SW 1271 (cell line): ENCODE results near the gene OR10K2.
"Not testable (repeated sequence)": the region's sequence is repeated elsewhere in the genome, so short reads cannot be mapped to it uniquely, and the experiment has no call there.

Source experiments
- DNase-seq, 2 experiments: peaks; one replicate each; lab custom pipeline; 2025; lab: John Stamatoyannopoulos, UW

The OR10K2 gene, protein sequence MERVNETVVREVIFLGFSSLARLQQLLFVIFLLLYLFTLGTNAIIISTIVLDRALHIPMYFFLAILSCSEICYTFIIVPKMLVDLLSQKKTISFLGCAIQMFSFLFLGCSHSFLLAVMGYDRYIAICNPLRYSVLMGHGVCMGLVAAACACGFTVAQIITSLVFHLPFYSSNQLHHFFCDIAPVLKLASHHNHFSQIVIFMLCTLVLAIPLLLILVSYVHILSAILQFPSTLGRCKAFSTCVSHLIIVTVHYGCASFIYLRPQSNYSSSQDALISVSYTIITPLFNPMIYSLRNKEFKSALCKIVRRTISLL

DNA sequence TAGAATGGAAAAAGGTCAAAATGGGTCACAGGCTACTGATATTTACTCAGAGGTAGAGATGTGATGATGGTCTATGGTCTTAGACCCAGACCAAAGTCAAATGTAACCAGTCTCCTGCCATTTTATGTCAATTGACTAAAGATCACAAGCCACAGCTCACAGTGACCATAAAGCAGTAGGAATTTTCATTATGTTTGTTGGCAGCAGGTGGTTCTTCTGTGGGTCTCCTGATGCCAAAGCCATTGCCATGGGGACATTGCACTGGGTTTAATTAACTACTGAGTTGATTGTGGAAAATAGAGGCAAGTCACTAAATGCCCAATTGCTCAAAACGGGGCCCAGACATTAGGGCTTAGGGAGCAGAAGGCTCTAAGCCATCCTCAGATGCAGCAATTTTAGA, at the start of gene OR10K2:
Gene OR10K2 (minus strand): TSS at position 101 of the 400 bp plus-strand sequence. CDS start 5,371 bp downstream, outside the sequence.
- no peak for DNase-seq

DNA sequence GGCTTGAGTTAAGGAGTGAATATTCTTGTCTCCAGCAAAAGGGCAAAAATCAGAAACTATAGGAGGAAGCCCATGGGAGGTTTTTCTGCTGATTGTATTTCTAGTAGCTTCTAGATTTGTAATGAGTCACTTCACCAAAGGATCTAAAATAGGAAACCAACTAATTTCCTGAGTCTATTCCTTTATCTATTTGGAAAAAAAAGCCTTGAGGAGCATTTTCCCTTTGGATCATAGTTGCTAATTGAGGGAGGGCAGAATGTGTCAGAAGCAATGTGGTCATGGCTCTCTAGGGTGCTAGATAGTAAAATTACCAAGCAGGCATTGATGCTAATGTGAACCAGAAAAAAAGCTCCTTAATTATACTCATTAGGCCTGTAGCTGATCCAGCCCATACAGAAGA, 45.9 kb upstream of the OR10K2 start, which contains the start of gene OR10R2:
Gene OR10R2 (plus strand): TSS at position 301 of the 400 bp plus-strand sequence. CDS start 106 bp downstream, outside the sequence.
- DNase-seq, result no peak

DNA sequence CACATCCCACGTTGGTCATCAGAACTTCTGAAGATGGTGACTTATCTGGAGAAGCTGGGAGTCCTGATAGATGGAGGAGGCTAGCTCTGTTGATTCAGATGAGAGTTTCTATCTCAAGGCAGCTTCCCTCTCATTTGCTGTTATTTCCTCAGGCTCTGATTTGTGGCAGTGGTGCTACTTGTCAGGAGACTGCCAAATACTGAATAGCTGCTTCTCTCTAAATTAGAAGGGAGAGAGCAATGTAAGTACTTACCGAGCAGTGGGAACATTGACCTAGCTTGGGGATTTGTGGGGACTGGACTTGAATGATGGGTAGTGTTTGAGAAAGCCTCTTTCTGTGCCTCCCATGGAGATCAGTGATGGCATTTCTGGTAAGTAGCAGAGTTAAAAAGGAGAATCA, 35.5 kb upstream of the OR10K2 start, which contains the start of gene OR10K1:
Gene OR10K1 (plus strand): TSS at position 301 of the 400 bp plus-strand sequence. CDS start 3,728 bp downstream, outside the sequence.
- DNase-seq, result no peak

DNA sequence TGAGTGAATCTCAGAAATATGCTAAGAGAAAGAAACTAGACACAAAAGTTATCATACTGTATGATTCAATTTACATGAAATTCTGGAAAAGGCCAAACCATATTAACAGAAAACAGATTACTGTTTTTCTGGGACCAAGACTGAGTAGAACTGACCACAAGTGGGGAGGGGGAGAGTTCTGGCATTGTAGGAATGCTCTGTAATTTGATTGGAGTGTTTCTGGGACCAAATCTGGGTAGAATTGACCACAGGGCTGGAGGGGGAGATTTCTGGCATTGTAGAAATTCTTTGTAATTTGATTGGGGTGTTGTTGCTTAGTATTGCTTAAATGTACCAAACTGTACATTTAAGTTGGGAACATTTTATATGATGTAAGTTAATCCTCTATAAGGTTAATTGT, 32.2 kb upstream of the OR10K2 start:
- DNase-seq, result no peak

DNA sequence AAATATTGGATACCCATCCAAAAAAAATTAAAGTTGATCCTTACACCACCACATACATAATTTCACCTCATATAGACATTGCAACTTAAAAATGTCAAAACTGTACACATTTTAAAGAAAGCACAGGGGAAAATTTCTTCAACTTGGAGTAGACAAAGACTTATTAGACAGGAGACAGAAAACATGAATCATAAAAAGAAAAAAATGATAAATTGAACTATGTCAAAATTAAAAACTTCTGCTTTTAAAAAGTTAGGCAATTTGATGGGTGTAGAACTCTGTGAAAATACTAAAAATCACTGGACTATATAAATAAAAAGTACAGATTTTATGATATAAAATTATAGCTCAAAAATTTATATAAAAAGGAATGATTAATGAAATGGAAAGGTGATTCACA, 31.2 kb upstream of the OR10K2 start:
- no peak for DNase-seq

DNA sequence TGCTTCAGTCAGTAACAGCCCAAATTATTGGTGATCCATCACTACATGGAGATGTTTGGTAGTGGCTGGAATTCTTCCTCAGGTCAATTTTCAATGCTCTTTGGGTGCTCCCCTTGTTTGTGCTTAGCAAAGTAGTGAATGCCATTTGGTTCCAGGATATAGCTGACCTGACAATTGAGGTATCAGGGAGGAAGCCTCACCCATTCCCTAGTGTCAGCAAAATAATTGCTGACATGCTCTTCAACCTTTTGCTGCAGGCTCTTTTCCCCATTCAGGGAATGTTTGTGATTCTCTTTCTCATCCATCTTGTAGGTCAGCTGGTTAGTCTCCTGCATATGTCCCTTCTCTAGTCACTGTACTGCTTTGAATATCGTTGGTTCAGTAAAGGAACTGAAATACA, 28.5 kb upstream of the OR10K2 start:
- DNase-seq, result no peak

DNA sequence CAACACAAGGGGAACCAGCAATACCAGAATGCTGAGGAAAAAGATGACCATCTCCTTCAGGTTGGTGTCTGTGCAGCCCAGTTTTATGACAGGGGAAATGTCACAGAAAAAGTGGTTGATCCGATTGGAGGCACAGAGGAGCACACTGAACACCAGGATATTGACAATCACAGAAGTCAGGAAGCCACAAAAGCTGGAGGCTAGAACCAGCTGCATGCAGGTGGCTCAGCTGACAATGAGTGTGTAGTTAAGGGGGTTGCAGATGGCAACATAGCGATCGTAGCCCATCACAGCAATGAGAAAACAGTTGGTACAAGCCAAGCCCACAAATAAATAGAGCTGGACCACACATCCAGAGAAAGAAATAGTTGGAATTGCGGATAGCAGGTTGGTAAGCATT, 19.3 kb upstream of the OR10K2 start:
- no peak for DNase-seq

DNA sequence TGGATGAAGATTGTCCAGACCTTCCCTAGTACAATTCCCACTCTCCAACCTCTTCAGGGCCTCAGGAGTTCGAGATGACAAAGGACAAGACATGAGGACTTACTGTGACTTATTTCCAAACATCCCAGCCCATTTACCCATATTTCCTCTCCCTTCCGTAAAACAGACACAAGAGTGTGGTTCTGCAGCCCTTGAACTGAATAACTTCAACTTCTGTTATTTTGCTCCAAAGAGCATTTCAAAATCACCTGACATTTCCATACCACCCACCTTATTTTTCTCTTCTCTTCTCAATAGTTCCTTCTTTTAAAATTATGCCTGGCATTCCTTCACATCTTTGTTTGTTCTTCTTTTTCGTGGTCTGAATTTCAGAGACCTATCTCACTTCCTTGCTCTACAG, 8.7 kb upstream of the OR10K2 start:
- DNase-seq, result no peak

DNA sequence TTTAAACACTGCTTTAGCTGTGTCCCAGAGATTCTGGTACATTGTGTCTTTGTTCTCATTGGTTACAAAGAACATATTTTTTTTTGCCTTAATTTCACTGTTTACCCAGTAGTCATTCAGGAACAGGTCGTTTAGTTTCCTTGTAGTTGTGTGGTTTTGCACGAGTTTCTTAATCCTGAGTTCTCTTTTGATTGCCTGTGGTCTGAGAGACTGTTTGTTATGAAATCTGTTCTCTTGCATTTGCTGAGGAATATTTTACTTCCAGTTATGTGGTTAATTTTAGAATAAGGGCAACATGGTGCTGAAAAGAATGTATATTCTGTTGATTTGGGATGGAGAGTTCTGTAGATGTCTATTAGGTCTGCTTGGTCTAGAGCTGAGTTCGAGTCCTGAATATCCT, 4.1 kb upstream of the OR10K2 start:
- DNase-seq, result not testable (repeated sequence)

DNA sequence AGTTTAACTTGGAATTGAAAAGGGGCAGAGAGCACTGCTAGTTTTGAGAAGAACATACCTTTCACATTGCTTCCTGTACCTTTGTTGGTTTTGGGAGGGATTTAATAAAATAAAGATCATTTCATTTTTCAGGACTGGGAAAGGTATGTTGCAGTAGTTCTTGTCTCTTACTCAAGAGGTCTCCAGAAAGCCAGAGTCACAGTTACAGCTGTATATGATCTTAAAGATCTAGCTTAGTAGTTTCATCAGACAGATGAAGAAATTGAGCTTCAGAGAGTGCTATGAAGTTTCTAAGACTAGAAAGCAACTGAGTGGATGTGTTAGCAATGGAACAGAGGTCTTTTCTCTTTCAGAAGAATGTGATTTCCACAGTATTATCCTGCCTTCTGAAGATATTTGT, 1.0 kb downstream of the OR10K2 start:
- no peak for DNase-seq

DNA sequence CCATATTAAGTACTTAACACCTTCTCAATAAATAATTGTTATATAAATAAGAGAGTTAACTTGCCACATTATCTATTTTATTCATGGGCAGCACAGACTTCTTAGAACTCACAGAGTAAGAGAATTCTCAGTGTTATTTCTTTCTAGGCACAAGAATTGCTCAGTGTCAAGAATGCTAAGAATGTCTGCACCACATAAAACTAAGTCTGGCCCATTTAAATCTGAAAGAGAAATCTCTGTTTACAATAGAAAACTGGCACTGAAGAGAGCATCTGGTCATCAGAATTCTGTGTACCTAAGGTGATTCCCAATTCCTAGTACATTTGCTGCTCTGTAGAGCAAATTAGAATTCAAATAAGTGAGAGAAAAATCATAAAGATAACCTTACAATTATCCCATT, 3.8 kb downstream of the OR10K2 start:
- DNase-seq, result no peak

DNA sequence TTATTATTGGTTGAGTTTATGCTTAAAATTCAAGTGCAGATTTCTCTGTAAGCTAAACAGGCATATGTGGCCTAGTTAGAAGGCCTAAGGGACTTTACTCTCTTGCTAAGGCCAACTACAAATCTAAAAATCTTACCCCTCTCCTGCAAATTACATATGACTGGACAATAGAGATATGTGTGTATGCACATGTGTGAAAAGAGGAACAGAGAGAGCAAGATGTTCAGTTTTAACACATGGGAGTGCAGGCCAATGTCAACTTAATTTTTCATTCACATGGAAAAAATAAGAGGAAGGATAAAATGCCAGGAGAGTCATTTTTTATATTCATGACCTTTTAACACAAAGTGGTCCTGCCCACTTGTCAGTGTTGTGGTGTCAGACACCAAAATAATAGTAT, 8.5 kb downstream of the OR10K2 start:
- DNase-seq, result no peak

DNA sequence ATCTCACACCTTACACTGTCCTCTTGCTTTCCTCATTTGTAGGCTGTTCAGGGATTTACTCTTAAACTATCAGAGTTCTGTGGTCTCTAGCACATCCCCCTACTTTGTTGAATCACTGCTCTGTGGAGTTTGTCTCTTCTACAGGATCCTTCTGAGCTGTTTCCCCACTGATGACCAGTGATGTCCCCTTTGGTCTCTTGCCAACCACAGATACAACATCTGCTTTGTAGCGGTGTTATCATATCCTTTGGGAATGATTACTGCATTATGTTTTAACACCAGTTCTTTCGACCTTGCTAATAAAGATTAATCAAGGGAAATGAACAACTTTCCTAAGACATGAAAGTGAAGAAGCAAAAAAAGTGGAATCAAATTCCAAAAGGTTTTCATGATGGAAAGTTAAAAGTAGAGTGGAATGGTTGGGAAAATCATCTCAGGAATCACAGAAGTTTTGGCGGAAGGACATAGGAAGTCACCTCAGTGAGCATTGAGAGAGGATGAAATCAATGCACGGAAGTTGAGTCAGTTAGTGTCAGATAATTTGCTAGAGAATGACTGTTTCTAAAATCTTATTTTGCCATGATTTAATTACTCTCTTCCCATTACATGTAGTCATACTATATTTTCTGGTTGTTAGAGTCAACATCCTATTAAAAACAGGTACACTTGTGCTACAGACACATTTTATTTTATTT, 11.2 kb downstream of the OR10K2 start:
- no peak for DNase-seq

DNA sequence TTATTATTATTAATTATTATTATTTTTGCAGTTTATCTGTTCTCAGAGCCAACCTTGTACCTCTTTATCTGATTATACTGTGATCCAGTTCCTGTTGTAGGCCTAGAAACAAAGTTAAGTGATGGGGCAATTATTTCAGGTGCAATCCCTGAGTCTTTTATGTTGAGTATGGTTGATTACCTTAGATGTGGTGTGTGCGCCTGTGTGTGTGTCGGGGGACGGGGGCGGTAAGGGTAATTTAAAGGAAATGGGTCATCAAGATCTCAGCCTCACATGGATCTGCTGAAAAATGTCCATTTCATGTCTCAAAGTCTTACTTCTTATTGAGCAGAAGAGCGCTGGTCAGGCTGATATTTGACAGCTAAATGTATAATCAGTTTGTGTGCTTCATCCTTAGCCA, 18.9 kb downstream of the OR10K2 start:
- DNase-seq, result no peak

DNA sequence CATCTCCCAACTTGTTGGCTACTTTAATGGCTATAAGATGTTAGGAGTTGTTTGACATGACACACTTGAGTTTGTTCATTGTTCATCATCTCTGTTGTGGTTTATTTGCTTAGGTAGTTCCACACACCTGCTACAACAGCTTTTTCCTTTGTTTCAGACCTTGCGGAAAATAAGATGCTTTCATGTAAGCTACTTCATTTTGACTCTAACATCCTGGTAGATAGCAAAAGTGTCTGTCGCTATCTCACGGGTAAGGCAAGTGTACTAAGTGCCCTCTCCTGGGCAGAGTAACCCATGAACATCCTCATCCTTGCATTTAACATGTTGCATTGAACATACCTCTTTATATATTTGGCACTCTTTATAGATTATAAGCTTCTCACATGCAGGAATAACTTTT, 25.2 kb downstream of the OR10K2 start:
- DNase-seq, result no peak

DNA sequence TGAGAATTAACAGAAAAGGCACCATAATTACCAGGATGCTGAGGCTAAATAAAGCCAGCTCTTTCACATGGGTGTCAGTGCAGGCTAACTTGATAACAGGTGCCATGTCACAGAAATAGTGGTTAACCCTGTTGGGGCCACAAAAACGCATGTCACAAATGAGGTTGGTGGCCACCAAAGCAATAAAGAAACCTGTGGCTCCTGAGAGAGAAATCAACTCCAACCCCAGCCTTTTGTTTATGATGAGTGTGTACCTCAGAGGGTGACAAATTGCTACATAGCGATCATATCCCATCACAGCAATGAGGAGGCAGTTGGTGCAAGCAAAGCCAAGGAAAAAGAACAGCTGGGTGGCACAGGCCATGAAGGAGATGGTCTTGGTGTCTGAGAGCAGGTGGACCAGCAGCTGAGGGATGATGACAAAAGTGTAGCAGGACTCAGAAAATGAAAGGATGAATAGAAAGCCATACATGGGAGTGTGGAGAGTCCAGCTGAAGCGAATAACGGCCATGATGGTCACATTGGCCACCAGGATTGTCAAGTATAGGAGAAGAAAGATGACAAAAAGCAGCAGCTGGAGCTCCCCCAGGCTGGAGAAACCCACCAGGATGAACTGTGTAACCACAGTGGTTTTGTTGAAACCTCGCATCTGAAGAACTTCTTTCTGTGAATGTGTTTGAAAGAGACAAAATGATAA, 27.1 kb downstream of the OR10K2 start, which contains the start of gene OR10T2:
Gene OR10T2 (minus strand): TSS at position 649 of the 697 bp plus-strand sequence. CDS start 0 bp downstream, at position 649.
- no peak for DNase-seq

DNA sequence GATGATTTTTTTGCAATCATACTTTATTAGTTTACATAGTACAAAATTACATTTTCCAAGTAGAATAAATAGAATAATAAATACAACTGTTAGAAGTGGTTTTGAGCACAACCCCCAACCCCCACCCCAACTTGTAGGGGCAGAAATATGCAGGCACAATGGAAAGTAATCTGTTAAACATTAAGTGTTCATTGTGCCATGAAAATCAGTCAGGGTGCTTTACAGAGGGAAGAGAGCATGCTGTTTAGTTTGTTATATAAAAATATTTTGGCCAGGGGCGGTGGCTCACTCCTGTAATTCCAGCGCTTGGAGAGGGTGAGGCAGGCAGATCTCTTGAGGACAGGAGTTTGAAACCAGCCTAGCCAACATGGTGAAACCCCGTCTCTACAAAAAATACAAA, 29.4 kb downstream of the OR10K2 start:
- no peak for DNase-seq

DNA sequence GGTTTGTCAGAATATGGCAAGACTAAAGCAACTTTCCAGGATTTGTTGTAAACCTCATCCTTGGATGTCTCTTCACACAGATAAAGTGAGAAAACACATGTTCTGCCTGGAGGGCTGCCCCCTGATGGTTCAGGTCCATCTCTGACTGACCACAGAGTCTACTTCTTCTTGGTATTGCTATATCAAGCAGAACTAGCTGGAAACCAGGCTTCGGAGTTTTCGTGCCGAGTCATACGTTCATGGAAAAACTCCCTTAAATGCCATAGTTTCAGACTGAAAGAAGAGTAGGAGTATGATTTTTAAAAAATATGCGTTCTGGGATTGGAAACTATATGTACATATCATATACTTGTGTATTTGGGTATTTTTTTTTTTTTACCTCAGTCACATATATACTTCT, 32.6 kb downstream of the OR10K2 start:
- DNase-seq, result no peak

DNA sequence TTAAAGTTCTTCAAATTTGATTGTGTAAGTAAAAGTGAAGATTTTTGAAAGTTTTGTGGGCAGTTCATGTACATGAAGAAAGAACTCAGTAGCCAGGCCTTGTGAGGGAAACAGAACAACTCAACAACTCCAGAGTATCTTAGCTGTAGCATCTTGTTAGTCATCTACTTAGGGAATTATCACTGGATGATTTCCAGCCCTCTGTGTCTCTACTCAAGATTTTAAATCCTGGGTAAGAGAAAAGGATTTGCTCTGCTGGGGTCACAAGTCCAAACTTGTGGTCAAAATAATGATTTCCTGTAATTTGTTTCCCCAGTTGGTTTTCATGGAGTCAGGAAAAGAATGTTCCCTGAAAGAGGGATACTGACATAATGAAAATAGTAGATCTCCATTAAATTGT, 34.9 kb downstream of the OR10K2 start:
- DNase-seq, result no peak

DNA sequence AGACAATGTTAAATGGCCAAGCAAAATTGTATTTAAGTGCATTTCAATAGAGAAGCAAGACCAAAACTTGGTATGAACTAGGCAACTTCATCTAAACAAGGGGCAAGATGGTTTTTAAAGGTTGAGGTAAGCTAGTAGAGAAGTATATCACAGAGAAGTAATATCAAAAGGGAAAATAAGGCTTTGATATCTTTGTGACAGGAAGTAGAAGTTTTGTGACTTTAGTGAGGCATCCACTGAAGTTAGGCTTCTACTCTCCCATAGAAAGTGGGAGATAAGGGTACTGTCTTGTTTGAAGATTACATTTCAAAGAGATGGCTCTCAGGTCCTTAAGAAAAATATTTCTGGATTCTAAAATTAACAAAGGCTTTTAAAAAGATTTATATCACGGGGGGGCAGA, 35.7 kb downstream of the OR10K2 start:
- DNase-seq, result no peak

DNA sequence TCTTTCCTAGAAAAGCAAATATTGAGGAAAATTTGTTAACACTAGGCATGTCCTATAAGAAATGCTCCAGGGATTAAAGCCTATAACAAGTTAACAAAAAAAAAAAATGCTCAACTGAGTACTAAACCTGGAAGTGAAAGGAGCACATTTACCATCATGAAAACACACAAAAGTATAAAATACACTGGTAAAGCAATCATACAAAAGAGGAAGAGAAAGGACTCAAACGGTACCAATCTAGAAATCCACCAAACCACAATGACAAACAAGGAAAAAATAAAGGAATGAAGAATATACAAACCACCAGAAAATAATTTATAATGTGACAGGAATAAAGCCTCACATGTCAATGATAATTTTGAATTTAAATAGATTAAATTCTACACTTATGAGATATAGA, 51.2 kb downstream of the OR10K2 start:
- no peak for DNase-seq

DNA sequence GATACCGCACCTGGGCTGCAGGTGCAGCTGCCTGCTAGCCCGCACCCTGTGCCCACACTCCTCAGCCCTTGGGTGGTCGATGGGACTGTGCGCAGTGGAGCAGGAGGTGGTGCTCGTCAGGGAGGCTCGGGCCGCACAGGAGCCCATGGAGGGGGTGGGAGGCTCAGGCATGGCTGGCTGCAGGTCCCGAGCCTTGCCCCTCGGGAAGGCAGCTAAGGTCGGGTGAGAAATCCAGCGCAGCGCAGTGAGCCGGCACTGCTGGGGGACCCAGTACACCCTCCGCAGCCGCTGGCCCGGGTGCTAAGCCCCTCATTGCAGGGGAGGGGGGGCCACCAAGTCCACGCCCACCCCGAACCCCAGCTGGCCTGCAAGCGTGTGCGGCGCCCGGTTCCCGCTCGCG, 51.9 kb downstream of the OR10K2 start:
- DNase-seq, result not testable (repeated sequence)
